ENCODE measurements around the gene FOXP1.

The FOXP1 gene

DNA sequence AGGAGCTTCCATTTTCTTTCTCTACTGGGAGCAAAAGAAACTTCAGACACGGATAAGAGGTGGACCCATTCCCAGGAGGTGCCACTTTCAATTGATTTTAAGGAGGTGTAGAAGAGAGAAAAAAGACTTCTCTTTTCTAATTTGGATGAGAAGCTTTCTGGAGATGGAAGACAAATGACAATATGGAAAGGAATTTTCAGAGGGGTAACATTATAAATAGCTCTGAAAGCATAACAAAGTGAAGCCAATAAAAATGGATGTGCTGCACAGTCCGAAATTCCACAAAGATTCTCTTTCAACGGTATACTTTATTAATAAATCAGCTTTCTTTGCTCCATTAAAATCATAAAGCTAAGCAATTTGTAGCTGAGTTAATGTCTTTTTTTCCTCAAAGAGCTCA lies 663.9 kb downstream of the FOXP1 start:
- no peak for DNase-seq

DNA sequence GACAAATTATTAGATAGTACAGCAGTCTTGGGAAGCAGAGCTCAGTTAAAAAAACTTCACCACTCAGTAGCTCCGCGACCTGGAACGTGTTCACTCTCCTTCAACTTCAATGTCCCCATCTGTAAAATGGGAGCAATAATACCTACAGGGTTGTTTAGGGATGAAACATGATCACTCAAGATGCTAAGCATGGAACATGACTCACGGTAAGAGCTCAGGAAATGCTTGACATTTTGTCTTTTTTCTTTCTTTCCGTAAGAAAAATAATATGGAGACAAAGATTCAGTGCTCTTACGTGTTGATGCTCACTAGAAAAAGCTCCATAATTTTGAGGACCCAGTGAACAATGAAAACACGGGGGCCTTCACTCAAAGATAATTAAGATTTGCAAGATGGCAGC lies 664.4 kb downstream of the FOXP1 start:
- DNase-seq: no peak

DNA sequence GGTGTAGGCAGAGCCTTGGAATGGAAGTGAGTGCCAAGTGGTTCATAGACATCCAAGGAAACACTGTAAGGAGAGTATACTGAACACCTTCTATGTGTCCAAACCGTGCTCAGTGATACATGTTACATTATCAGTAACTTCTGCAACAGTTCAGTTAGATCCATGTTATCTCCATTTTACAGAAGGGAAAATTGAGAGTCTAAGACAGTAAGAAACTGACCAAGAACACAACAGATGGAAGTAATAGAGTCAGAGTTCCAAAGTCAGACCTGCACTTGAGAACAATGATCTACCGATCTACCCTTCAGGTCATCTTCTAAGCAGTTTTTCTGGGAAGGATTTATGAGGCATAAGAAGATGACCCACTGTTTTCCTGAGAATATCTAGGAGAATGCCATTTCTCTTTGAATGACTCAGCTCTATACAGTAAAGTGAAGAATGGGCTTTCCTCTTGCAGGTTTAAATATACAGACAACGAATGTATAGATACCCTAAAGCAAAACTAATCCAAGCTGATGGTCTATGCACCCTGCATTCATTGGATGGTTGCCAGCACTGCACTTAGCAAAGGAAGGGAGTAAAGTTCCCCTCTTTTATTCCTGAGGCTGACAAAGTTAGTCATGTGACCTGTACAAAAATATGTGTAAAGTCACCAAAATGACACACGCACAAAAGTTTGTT lies 667.0 kb downstream of the FOXP1 start:
- no peak for DNase-seq

DNA sequence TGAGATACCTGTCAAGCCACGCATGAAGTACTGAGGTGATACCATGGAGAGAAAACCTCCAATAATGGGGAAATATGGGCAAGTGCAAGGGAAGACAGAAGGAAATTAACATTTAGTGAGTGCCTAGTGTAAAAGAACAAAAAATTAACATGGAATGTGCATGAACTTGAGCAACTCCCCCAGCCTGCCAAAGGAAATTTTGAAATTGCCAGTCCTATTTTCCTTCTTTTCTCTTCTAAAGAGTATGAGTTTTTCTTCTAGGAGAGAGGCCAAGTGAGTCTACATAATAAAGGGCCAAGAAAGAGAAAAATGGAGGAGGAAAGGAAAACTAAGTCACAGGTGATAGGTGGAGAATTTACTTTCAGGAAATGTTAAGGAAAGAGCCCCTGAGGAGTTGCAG lies 668.7 kb downstream of the FOXP1 start:
- no peak for DNase-seq

DNA sequence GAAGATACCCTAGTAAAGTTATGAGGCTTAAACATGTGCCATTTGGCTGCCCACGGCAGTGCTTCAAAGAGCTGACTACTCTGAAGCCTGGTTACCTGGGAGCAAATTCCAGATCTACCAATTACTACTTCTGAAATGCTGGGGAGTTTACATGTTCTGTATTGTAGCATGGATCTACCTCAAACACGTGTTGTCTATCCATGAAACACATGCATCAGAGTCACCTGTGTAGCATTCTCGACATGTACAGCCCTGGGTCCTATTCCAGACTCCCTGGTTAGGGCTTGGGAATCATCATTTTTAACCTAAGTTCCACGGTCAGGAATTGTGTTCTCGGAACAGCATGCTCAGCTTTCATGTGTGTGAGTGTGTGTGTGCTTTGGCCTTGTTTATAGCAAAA lies 671.8 kb downstream of the FOXP1 start:
- DNase-seq: no peak

DNA sequence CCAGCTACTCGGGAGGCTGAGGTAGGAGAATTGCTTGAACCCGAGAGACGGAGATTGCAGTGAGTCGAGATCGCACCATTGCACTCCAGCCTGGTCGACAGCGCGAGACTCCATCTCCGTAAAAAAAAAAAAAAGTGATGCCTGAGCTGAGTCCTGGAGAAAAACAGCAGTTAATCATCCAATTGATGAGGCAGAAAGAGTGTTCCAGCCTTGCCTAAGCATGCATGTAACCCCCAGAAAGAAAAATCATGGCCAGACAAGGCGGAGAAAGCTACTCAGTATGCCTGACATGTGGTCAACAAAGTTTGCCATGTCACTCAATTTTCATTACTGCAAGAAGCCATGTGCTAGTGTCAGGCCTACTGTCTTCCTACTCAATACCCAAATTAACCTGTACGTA lies 678.0 kb downstream of the FOXP1 start:
- DNase-seq: no peak

Data from NCI-H526 treated with DMSO at 0.1 percent for 48 hours (cell line).